H1 (cell line): ENCODE measurements around the gene ANKRD24. TPM values are rescaled to one million over a fixed set of nuclear protein-coding genes. Genes with fewer than 3 reads are reported as not detected.
A peak's percentile ranks its signal among the peaks of the same experiment; 100 is the strongest.

Experiments
- CTCF ChIA-PET: fragments of 300-600 bp; sonication (Branson Sonifier 250); formaldehyde crosslinking; loops from one replicate; lab custom pipeline; 2021; ENCODE audit not compliant: partially characterized antibody; lab: Charles Lee
- POLR2A ChIA-PET: fragments of 300-600 bp; sonication (Branson Sonifier 250); formaldehyde crosslinking; loops from one replicate; lab custom pipeline; 2021; ENCODE audit warnings: inconsistent platforms; ENCODE audit not compliant: partially characterized antibody; lab: Charles Lee
- DNase-seq, 2 experiments: peaks; one replicate each; pipeline versions ENCODE4 v3.0.0 to v3.0.0-alpha.2; 2010 to 2022; ENCODE audit warnings: low spot score in 2 of 2, low read depth in 1 of 2, mixed read lengths in 1 of 2
- FAIRE-seq: peaks from 2 replicates; lab custom pipeline; 2011; peaks lifted over from hg19 to GRCh38; lab: Jason Lieb, UNC
- H2AFZ ChIP-seq: 2 replicates; pipeline ENCODE4 v1.8.1; 2012; ENCODE audit warnings: low read length, inconsistent platforms
- H2AK5ac ChIP-seq: 2 replicates; pipeline ENCODE4 v1.6.1; 2013; ENCODE audit warnings: low read depth, low read length
- H2BK120ac ChIP-seq: replicated peaks from 2 replicates; pipeline ENCODE3; 2013; ENCODE audit warnings: low read depth, low read length, inconsistent platforms
- H2BK12ac ChIP-seq: 2 replicates; pipeline ENCODE4 v1.6.1; 2013; ENCODE audit warnings: low read depth, low read length
- H2BK15ac ChIP-seq: 2 replicates; pipeline ENCODE4 v1.6.1; 2013; ENCODE audit warnings: low read length
- H2BK20ac ChIP-seq: 2 replicates; pipeline ENCODE4 v1.6.1; 2013; ENCODE audit warnings: low read length
- H2BK5ac ChIP-seq: 2 replicates; pipeline ENCODE4 v1.6.1; 2013; ENCODE audit warnings: low read depth, low read length
- H3K14ac ChIP-seq: 2 replicates; pipeline ENCODE4 v1.6.1; 2013; ENCODE audit warnings: inconsistent platforms; ENCODE audit not compliant: insufficient read length
- H3K18ac ChIP-seq: 2 replicates; pipeline ENCODE4 v1.6.1; 2013; ENCODE audit warnings: low read length; ENCODE audit errors: extremely low read depth
- H3K23ac ChIP-seq: 2 replicates; pipeline ENCODE4 v1.6.1; 2013; ENCODE audit warnings: inconsistent platforms; ENCODE audit not compliant: insufficient read length
- H3K23me2 ChIP-seq: 2 replicates; pipeline ENCODE4 v1.6.1; 2013; ENCODE audit warnings: low read depth, low read length
- H3K27ac ChIP-seq: 2 replicates; pipeline ENCODE4 v1.6.1; 2011; ENCODE audit warnings: low read depth, low read length, inconsistent platforms
- H3K27me3 ChIP-seq, 4 experiments: replicated peaks in 1 of 4; 1 replicate in 1 of 4; 2 replicates in 3 of 4; pipeline versions ENCODE4 v1.6.1 to v1.8.1; 2011 to 2013; ENCODE audit warnings: low read length in 3 of 4, mild to moderate bottlenecking in 3 of 4, inconsistent platforms in 2 of 4, mixed read lengths in 2 of 4, moderate library complexity in 1 of 4; ENCODE audit not compliant: control insufficient read depth in 3 of 4, insufficient read depth in 3 of 4; ENCODE audit errors: extremely low read depth in 1 of 4
- H3K36me3 ChIP-seq, 4 experiments: 2 replicates each; pipeline versions ENCODE4 v1.6.1 to v1.8.1; 2011 to 2013; ENCODE audit warnings: mild to moderate bottlenecking in 4 of 4, low read length in 3 of 4, moderate library complexity in 2 of 4, control low read depth in 1 of 4, inconsistent platforms in 1 of 4; ENCODE audit not compliant: insufficient read depth in 4 of 4, control insufficient read depth in 2 of 4
- H3K4ac ChIP-seq: replicated peaks from 2 replicates; pipeline ENCODE3; 2013; ENCODE audit warnings: low read length, low read depth, mixed read lengths, inconsistent platforms; ENCODE audit not compliant: insufficient read length
- H3K4me1 ChIP-seq, 4 experiments: replicated peaks in 1 of 4; 1 replicate in 1 of 4; 2 replicates in 3 of 4; pipeline versions ENCODE4 v1.6.1 to v1.8.1; 2011 to 2013; ENCODE audit warnings: low read length in 3 of 4, inconsistent platforms in 2 of 4, mixed read lengths in 1 of 4; ENCODE audit not compliant: insufficient read depth in 4 of 4, control insufficient read depth in 3 of 4
- H3K4me2 ChIP-seq, 2 experiments: 2 replicates each; pipeline versions ENCODE4 v1.6.1 to v1.8.1; 2011 to 2013; ENCODE audit warnings: low read depth in 2 of 2, low read length in 2 of 2, control low read depth in 1 of 2, inconsistent platforms in 1 of 2, mild to moderate bottlenecking in 1 of 2; ENCODE audit not compliant: insufficient read depth in 1 of 2
- H3K4me3 ChIP-seq, 4 experiments: fragments of 200-600, 300-600 bp in 1 of 4; sonication (generic), shearing (Covaris generic), sonication (Bioruptor Twin) in 1 of 4; 2 replicates each; pipeline versions ENCODE4 v1.5.1 to v1.8.1; 2011 to 2016; ENCODE audit warnings: low read length in 4 of 4, low read depth in 3 of 4, control low read depth in 2 of 4, inconsistent platforms in 2 of 4, mild to moderate bottlenecking in 2 of 4, mixed read lengths in 1 of 4, moderate library complexity in 1 of 4; ENCODE audit not compliant: insufficient read depth in 2 of 4; ENCODE audit errors: extremely low read depth in 1 of 4
- H3K56ac ChIP-seq: replicated peaks from 2 replicates; pipeline ENCODE3; 2013; ENCODE audit warnings: low read depth, mild to moderate bottlenecking, mixed read lengths, low read length, inconsistent platforms; ENCODE audit not compliant: insufficient read length
- H3K79me1 ChIP-seq: 2 replicates; pipeline ENCODE4 v1.6.1; 2013; ENCODE audit warnings: low read depth, low read length, control low read depth
- H3K79me2 ChIP-seq, 2 experiments: 2 replicates each; pipeline versions ENCODE4 v1.6.1 to v1.8.1; 2012 to 2013; ENCODE audit warnings: low read length in 2 of 2, mild to moderate bottlenecking in 2 of 2, inconsistent platforms in 1 of 2; ENCODE audit not compliant: insufficient read depth in 2 of 2, control insufficient read depth in 1 of 2
- H3K9ac ChIP-seq, 4 experiments: replicated peaks in 1 of 4; 1 replicate in 1 of 4; 2 replicates in 3 of 4; pipeline versions ENCODE4 v1.6.1 to v1.8.1; 2011 to 2013; ENCODE audit warnings: low read depth in 3 of 4, low read length in 3 of 4, control low read depth in 2 of 4, mild to moderate bottlenecking in 2 of 4, moderate library complexity in 2 of 4, inconsistent platforms in 1 of 4; ENCODE audit errors: extremely low read depth in 1 of 4
- H3K9me3 ChIP-seq, 2 experiments: 2 replicates each; pipeline versions ENCODE4 v1.6.1 to v1.8.1; 2012 to 2013; ENCODE audit warnings: mild to moderate bottlenecking in 2 of 2, moderate library complexity in 2 of 2, control low read depth in 1 of 2, inconsistent platforms in 1 of 2, low read depth in 1 of 2, low read length in 1 of 2, mixed read lengths in 1 of 2; ENCODE audit not compliant: insufficient read depth in 2 of 2
- H4K20me1 ChIP-seq, 2 experiments: replicated peaks in 1 of 2; 2 replicates each; pipeline versions ENCODE3 to v1.8.1; 2011 to 2013; ENCODE audit warnings: inconsistent platforms in 2 of 2, low read length in 2 of 2, mild to moderate bottlenecking in 1 of 2; ENCODE audit not compliant: insufficient read depth in 2 of 2, control insufficient read depth in 1 of 2
- H4K5ac ChIP-seq: 2 replicates; pipeline ENCODE4 v1.6.1; 2013; ENCODE audit warnings: low read length, low read depth, mixed read lengths, inconsistent platforms; ENCODE audit not compliant: insufficient read length
- H4K8ac ChIP-seq: 2 replicates; pipeline ENCODE4 v1.8.0; 2013; ENCODE audit warnings: mild to moderate bottlenecking, moderate library complexity, low read length, inconsistent platforms; ENCODE audit not compliant: insufficient read depth; ENCODE audit errors: extremely low read depth
- H4K91ac ChIP-seq: replicated peaks from 2 replicates; pipeline ENCODE3; 2013; ENCODE audit warnings: low read length, mixed read lengths, inconsistent platforms; ENCODE audit not compliant: insufficient read length
- GTF2F1 ChIP-seq: IDR thresholded peaks from 2 replicates; pipeline ENCODE4 v1.6.1; 2012; ENCODE audit warnings: low read depth, low read length, improper control_type of control experiment, borderline replicate concordance
- JUND ChIP-seq: IDR thresholded peaks from 2 replicates; pipeline ENCODE4 v1.6.1; 2011; ENCODE audit warnings: mild to moderate bottlenecking, improper control_type of control experiment, low read length
- POLR2A ChIP-seq, 2 experiments: IDR thresholded peaks; 1 replicate in 1 of 2; 2 replicates in 1 of 2; pipeline ENCODE4 v1.6.1; 2011; ENCODE audit warnings: low read depth in 2 of 2, low read length in 2 of 2, mild to moderate bottlenecking in 2 of 2; ENCODE audit errors: control extremely low read depth in 1 of 2
- POU5F1 ChIP-seq: IDR thresholded peaks from 2 replicates; pipeline ENCODE4 v1.6.1; 2011; ENCODE audit warnings: low read depth, mild to moderate bottlenecking, low read length, moderate library complexity
- RBBP5 ChIP-seq: IDR thresholded peaks from 2 replicates; pipeline ENCODE4 v1.7.1; 2012; ENCODE audit warnings: low read depth, mild to moderate bottlenecking, inconsistent platforms, low read length, moderate library complexity, borderline replicate concordance
- RNF2 ChIP-seq: fragments of 200-900, 300-1000 bp; sonication (generic); IDR thresholded peaks from 2 replicates; pipeline ENCODE4 v1.7.1; 2016; ENCODE audit warnings: borderline replicate concordance, low read depth, mild to moderate bottlenecking, antibody characterized with exemption, low read length; ENCODE audit not compliant: poor library complexity, severe bottlenecking; ENCODE audit errors: missing control alignments
- SP2 ChIP-seq: IDR thresholded peaks from 2 replicates; pipeline ENCODE4 v1.6.1; 2012; ENCODE audit warnings: mild to moderate bottlenecking, low read length, inconsistent platforms
- TAF1 ChIP-seq: IDR thresholded peaks from 2 replicates; pipeline ENCODE4 v1.6.1; 2011; ENCODE audit warnings: mild to moderate bottlenecking, low read depth, low read length
- WGBS, 2 experiments: shearing (Covaris generic) in 1 of 2; methylation state at CpG; one replicate each; pipeline versions ENCODE4 v1.1.6 to v1.1.7; 2013 to 2015; ENCODE audit warnings: low lambda C conversion rate in 2 of 2, mixed read lengths in 2 of 2, inconsistent platforms in 1 of 2, low coverage in 1 of 2, missing lambda C conversion rate in 1 of 2; ENCODE audit not compliant: insufficient replicate concordance in 2 of 2, insufficient coverage in 1 of 2, insufficient read length in 1 of 2; ENCODE audit errors: extremely low coverage in 1 of 2, missing lambda C conversion rate in 1 of 2; 5-methylcytosine and 5-hydroxymethylcytosine counted together
- polyA plus RNA-seq, 7 experiments: library from polyadenylated mRNA; depleted of rRNA in 3 of 7; stranded (reverse) in 5 of 7; unstranded in 2 of 7; fragments of >200 nt in 5 of 7; fragments of 200-250 nt in 2 of 7; gene quantifications; 1 replicate in 5 of 7; 2 replicates in 1 of 7; 4 replicates in 1 of 7; pipeline versions ENCODE4 v1.2.1 to v1.2.3, GENCODE V29; 2011 to 2013; ENCODE audit warnings: missing spikeins in 2 of 7, mixed read lengths in 2 of 7
- total RNA-seq: library from RNA; stranded (reverse); fragmentation: NEBNext Ultra II Directional; extraction: Animal tissue kit (Norgen Biotek cat#: 25700); gene quantifications from 2 replicates; pipeline ENCODE4 v1.2.1, GENCODE V29; 2021
- TF ChIP-seq, protein P1 (sequence below): IDR thresholded peaks from 2 replicates; pipeline ENCODE4 v1.6.1; 2012; ENCODE audit warnings: low read length, inconsistent platforms

The ANKRD24 gene
- total and polyA plus RNA-seq, 2 of the 8 experiments (the other 6 are each of a cell fraction or from before 2014, with no cell fraction given): 7.6 to 14.1 TPM

- Histone ChIP-seq H2BK12ac (peak within 1 kb of the TSS; percentile 12; the same call in 1 of the 2 replicates), H3K56ac (no peak within 1 kb of the TSS), H3K18ac (peak within 1 kb of the TSS; percentile 91), H3K14ac (no peak within 1 kb of the TSS), H3K4me1 (peaks cover 0 to 4% (median 1%) of the 10 kb centered on the region in 4 experiments; a peak in 3 of 7 replicates), H2BK5ac (peak within 1 kb of the TSS; percentile 60), H3K9me3 (peaks cover 0 to 1% of the 10 kb centered on the region in 2 experiments; a peak in 1 of 4 replicates), H3K27me3 (no peaks in the 10 kb centered on the region), H3K9ac (peak within 1 kb of the TSS; percentile 67 to 98 (median 93)), H2BK15ac (peak within 1 kb of the TSS; percentile 95; the same call in 1 of the 2 replicates), H3K23ac (no peak within 1 kb of the TSS), H3K27ac (peak within 1 kb of the TSS; percentile 98), H4K5ac (peak within 1 kb of the TSS; percentile 91), H2BK120ac (no peak within 1 kb of the TSS), H2AFZ (peak within 1 kb of the TSS; percentile 95), H4K91ac (peak within 1 kb of the TSS; percentile 87), H2BK20ac (no peak within 1 kb of the TSS), H3K23me2 (no peaks in the 10 kb centered on the region; the same call in 1 of the 2 replicates), H3K79me1 (peaks cover 5% of the 10 kb centered on the region; the same call in 1 of the 2 replicates), H3K36me3 (peaks cover 15 to 26% (median 20%) of the 10 kb centered on the region in 4 experiments), H4K8ac (peak within 1 kb of the TSS; percentile 96; the same call in 1 of the 2 replicates), H3K4me3 (peak within 1 kb of the TSS; percentile 79 to 96 (median 90)), H3K4me2 (peak within 1 kb of the TSS; percentile 72 to 77), H2AK5ac (no peak within 1 kb of the TSS), H3K79me2 (peaks cover 0 to 8% of the 10 kb centered on the region in 2 experiments; a peak in 2 of 4 replicates), H4K20me1 (peaks cover 0 to 3% of the 10 kb centered on the region in 2 experiments), H3K4ac (peak within 1 kb of the TSS; percentile 30)
- CTCF ChIA-PET: interaction anchor here (0.6 to 1.2 kb wide), 3 partner anchors 13 to 225 kb away, joined by 3 to 4 read pairs (median 3); partner anchors contain the start of gene HDGFL2
- POLR2A ChIA-PET: interaction anchor here (0.5 to 2.1 kb wide), 17 partner anchors 11 to 278 kb away, joined by 3 to 16 read pairs (median 3); partner anchors contain the start of genes CHAF1A, EEF2 and MPND
- WGBS, 2 experiments: 0% methylated on average over 42 of the region's 45 CpGs; no CpG with 5 or more reads in 1 of the 2 experiments
- DNase-seq: peak; percentile 98
- peak; percentile 82 for FAIRE-seq
- TF ChIP-seq POU5F1: no peak
- TF ChIP-seq POLR2A (IDR thresholded peaks at IDR 0.05; ENCODE audit: control extremely low read depth in 1 of 2, low read depth in 2 of 2, low read length in 2 of 2): peak; percentile 90 to 97
- peak; percentile 91 for TF ChIP-seq TAF1
- TF ChIP-seq SP2: peak; percentile 97
- TF ChIP-seq RNF2: no peak
- TF ChIP-seq, protein P1, sequence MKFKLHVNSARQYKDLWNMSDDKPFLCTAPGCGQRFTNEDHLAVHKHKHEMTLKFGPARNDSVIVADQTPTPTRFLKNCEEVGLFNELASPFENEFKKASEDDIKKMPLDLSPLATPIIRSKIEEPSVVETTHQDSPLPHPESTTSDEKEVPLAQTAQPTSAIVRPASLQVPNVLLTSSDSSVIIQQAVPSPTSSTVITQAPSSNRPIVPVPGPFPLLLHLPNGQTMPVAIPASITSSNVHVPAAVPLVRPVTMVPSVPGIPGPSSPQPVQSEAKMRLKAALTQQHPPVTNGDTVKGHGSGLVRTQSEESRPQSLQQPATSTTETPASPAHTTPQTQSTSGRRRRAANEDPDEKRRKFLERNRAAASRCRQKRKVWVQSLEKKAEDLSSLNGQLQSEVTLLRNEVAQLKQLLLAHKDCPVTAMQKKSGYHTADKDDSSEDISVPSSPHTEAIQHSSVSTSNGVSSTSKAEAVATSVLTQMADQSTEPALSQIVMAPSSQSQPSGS: peak; percentile 52; the same call in 1 of the 2 replicates
- peak; percentile 38 for TF ChIP-seq JUND
- no peak for TF ChIP-seq RBBP5
- no peak for TF ChIP-seq GTF2F1
These were observed 64.5 kb downstream of the ANKRD24 start, which contains the start of gene YJU2 for GRCh38 chr19:4246767-4247593. Gene YJU2, plus strand, starts transcription at chr19:4247080. Its CDS starts 67 bp downstream, at chr19:4247147.
